Erythroblast (primary cell): Measurements from ENCODE around the gene SLC2A6.

Source experiments
- GATA1 ChIP-seq: IDR thresholded peaks from 2 replicates; pipeline ENCODE4 v1.6.1; 2011; ENCODE audit warnings: low read depth, mild to moderate bottlenecking, control low read depth, low read length, moderate library complexity
- POLR2A ChIP-seq: IDR thresholded peaks from 2 replicates; pipeline ENCODE4 v1.6.1; 2011; ENCODE audit warnings: mild to moderate bottlenecking, low read length

DNA sequence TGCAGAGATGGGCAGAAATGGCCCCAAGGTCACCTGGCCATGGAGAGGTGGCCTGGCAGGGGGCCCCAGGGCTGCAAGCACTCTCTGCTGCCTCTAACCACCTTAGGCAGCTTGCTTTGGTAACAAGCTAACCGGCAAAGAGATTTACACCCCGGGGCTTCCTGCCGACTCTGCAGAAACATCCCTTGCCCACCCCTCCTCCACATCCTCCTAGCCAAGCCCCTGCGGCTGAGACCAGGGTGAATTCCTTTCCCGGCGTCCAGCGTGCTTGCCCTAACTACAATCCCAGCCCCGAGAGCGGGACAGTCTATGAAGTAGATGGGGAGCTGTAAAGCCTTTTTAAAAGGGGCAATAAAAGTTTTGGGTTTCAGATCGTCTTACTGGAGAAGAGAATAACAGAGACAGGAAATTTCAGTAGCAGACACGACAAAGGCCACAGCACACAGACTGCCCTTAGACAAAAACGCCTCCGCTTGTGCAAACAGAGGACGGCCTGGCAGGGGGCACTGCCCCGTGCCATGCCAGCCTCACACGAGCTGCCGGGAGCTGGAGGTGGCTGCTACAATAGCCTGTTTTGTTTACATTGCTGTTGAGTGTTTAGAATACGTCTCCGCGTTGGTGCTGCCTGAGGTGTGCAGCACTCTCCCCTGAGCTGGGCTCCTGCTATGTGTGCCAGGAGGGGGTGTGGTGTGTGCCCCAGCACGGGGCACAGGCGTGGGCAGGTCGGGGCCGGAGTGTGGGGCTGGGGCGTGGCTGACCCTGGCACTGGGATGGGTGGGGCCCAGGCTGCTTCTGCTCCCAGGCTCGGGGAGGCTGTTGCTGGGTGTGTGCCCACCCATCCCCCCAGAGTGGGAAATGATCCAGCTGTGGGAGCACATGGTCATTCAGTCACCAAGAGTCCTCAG is 30.5 kb upstream of the SLC2A6 start:
- TF ChIP-seq POLR2A (no peak), GATA1 (no peak)
